ENCODE data around the gene TMEM200A.

The TMEM200A gene

GRCh38 chr6:130486417-130486816 lies 120.6 kb downstream of the TMEM200A start:
- DNase-seq (ENCODE audit: low read depth, low spot score) = no peak

DNA sequence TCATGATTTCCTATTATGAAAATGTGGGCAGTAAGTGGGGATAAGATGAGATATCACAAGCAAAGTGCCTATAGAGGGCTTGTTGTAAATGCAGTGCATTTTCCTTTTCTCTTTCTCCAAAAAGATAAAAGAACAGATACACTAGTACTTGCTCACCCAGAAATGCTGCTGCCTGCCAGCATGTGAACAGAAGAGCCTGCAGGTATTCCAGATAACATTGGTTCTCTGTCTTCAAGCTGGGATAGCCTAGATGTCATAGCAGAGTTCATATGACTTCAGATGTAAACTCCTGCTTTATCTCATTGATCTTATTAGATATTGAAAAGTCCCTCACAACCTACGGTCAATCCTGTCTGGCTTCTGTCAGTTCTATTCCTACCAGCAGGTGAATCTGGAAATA lies 123.7 kb downstream of the TMEM200A start:
- no peak for DNase-seq (ENCODE audit: low read depth, low spot score)
